ACHN (cell line): ENCODE data around the gene BRD1.
"Not testable (repeated sequence)": the region's sequence is repeated elsewhere in the genome, so short reads cannot be mapped to it uniquely, and the experiment has no call there.

Source experiments
- DNase-seq: peaks from one replicate; pipeline ENCODE4 v3.0.0-alpha.2; 2015
- in situ Hi-C: cut with HindIII; loops from 2 replicates; pipeline ENCODE4 v1.10.0; 2017; ENCODE audit warnings: low sequenced_read_pairs, low pct_ligation_motif_present, low pct_unique_long_range_greater_than_20kb

The BRD1 gene

GRCh38 chr22:49829044-49829853, 1.6 kb upstream of the BRD1 start:
- in situ Hi-C loops, result no loop called here
- DNase-seq, result no peak

- in situ Hi-C loops, result no loop called here
- no peak for DNase-seq
Measured at GRCh38 chr22:49828599-49828965, 909 bp upstream of the BRD1 start.

GRCh38 chr22:49827271-49827852, 311 bp downstream of the BRD1 start:
- in situ Hi-C loops, result no loop called here
- DNase-seq, result peak; percentile 12

- peak; percentile 14 for DNase-seq
- in situ Hi-C loops, result no loop called here
Measured at GRCh38 chr22:49826603-49827270, 936 bp downstream of the BRD1 start.

- peak; percentile 12 for DNase-seq
- in situ Hi-C loops, result no loop called here
Measured at GRCh38 chr22:49825944-49826602, 1.6 kb downstream of the BRD1 start.

GRCh38 chr22:49825436-49825835, 2.2 kb downstream of the BRD1 start:
- peak; percentile 60 for DNase-seq
- in situ Hi-C loops, result no loop called here

GRCh38 chr22:49824936-49825335, 2.7 kb downstream of the BRD1 start:
- no peak for DNase-seq
- in situ Hi-C loops, result no loop called here

GRCh38 chr22:49824185-49824925, 3.3 kb downstream of the BRD1 start:
- in situ Hi-C loops, result no loop called here
- peak; percentile 41 for DNase-seq

- in situ Hi-C loops, result no loop called here
- no peak for DNase-seq
Measured at GRCh38 chr22:49823289-49824045, 4.2 kb downstream of the BRD1 start.

GRCh38 chr22:49821741-49822140, 5.9 kb downstream of the BRD1 start:
- DNase-seq, in situ Hi-C loops: not testable (repeated sequence)

GRCh38 chr22:49820984-49821383, 6.7 kb downstream of the BRD1 start:
- DNase-seq, result no peak
- in situ Hi-C loops, result no loop called here

GRCh38 chr22:49817359-49817758, 10.3 kb downstream of the BRD1 start:
- in situ Hi-C loops, result no loop called here

GRCh38 chr22:49815641-49816091, 12.0 kb downstream of the BRD1 start:
- in situ Hi-C loops, result no loop called here
- DNase-seq, result peak; percentile 48

More at GRCh38 chr22:49817359-49817758, 10.3 kb downstream of the BRD1 start:
- DNase-seq, result no peak

GRCh38 chr22:49814856-49815255, 12.8 kb downstream of the BRD1 start:
- in situ Hi-C loops, result no loop called here

GRCh38 chr22:49814164-49814686, 13.4 kb downstream of the BRD1 start:
- in situ Hi-C loops, result no loop called here
- DNase-seq, result no peak

More at GRCh38 chr22:49814856-49815255, 12.8 kb downstream of the BRD1 start:
- DNase-seq, result no peak

GRCh38 chr22:49812838-49813237, 14.8 kb downstream of the BRD1 start:
- in situ Hi-C loops, result no loop called here
- DNase-seq, result no peak

GRCh38 chr22:49811020-49811791, 16.5 kb downstream of the BRD1 start:
- DNase-seq, result no peak
- in situ Hi-C loops, result no loop called here
